IMR-90 (cell line): ENCODE data around the gene HAUS3. TPM values are rescaled to one million over a fixed set of nuclear protein-coding genes. Genes with fewer than 3 reads are reported as not detected.

ENCODE experiments used
- ATAC-seq: fragments of 200-7000 bp; cut with Tn5 transposase; 2 replicates; pipeline ENCODE4 v1.9.1; 2020; ENCODE audit warnings: low read depth, mild to moderate bottlenecking, moderate library complexity
- BruUV-seq: library from RNA; stranded (reverse); fragments of 400-500 nt; replicated peaks from 2 replicates; lab custom pipeline; 2021; lab: Mats Ljungman, UMichigan
- CTCF ChIA-PET: fragments of 300-600 bp; formaldehyde crosslinking; extraction: SDS; loops from one replicate; lab custom pipeline; 2021; ENCODE audit warnings: antibody characterized with exemption; lab: Yijun Ruan, JAX
- POLR2A ChIA-PET: fragments of 300-600 bp; sonication (Branson Sonifier 250); formaldehyde crosslinking; loops from one replicate; lab custom pipeline; 2022; ENCODE audit warnings: antibody characterized with exemption; ENCODE audit not compliant: unreplicated experiment; lab: Charles Lee
- DNase-seq: peaks from one replicate; pipeline ENCODE4 v3.0.0; 2013
- H2AFZ ChIP-seq: replicated peaks from 2 replicates; pipeline ENCODE3; 2013; ENCODE audit warnings: low read length, mild to moderate bottlenecking; ENCODE audit not compliant: poor library complexity
- H2AK5ac ChIP-seq: 2 replicates; pipeline ENCODE4 v1.6.1; 2013; ENCODE audit warnings: low read depth, low read length, inconsistent platforms
- H2AK9ac ChIP-seq: replicated peaks from 2 replicates; pipeline ENCODE3; 2013; ENCODE audit warnings: mild to moderate bottlenecking, low read depth, low read length, moderate library complexity; ENCODE audit not compliant: poor library complexity
- H2BK120ac ChIP-seq: 2 replicates; pipeline ENCODE4 v1.6.1; 2013; ENCODE audit warnings: low read depth, low read length, inconsistent platforms
- H2BK15ac ChIP-seq: 3 replicates; pipeline ENCODE4 v1.6.1; 2013; ENCODE audit warnings: low read depth, low read length, inconsistent platforms
- H2BK20ac ChIP-seq: 2 replicates; pipeline ENCODE4 v1.6.1; 2013; ENCODE audit warnings: low read depth, mild to moderate bottlenecking, inconsistent platforms, low read length, moderate library complexity
- H2BK5ac ChIP-seq: 2 replicates; pipeline ENCODE4 v1.6.1; 2013; ENCODE audit warnings: mild to moderate bottlenecking, low read depth, low read length, inconsistent platforms; ENCODE audit not compliant: poor library complexity, severe bottlenecking
- H3K14ac ChIP-seq: replicated peaks from 2 replicates; pipeline ENCODE4 v1.6.1; 2013; ENCODE audit warnings: low read depth, low read length, inconsistent platforms
- H3K18ac ChIP-seq: 2 replicates; pipeline ENCODE4 v1.6.1; 2013; ENCODE audit warnings: low read depth, low read length, control low read depth
- H3K23ac ChIP-seq: 2 replicates; pipeline ENCODE4 v1.6.1; 2013; ENCODE audit warnings: low read depth, low read length, inconsistent platforms
- H3K27ac ChIP-seq: 2 replicates; pipeline ENCODE4 v1.5.1; 2013; ENCODE audit warnings: mild to moderate bottlenecking, control low read depth, low read length; ENCODE audit not compliant: insufficient read depth
- H3K27me3 ChIP-seq: 2 replicates; pipeline ENCODE4 v1.6.1; 2013; ENCODE audit warnings: low read length; ENCODE audit not compliant: control insufficient read depth, insufficient read depth
- H3K36me3 ChIP-seq: 2 replicates; pipeline ENCODE4 v1.6.1; 2013; ENCODE audit warnings: low read length, mixed read lengths; ENCODE audit not compliant: control insufficient read depth, insufficient read depth
- H3K4ac ChIP-seq: 2 replicates; pipeline ENCODE4 v1.6.1; 2013; ENCODE audit warnings: low read depth, low read length, inconsistent platforms
- H3K4me1 ChIP-seq: 2 replicates; pipeline ENCODE4 v1.6.1; 2013; ENCODE audit warnings: low read length, mixed read lengths; ENCODE audit not compliant: control insufficient read depth, insufficient read depth
- H3K4me2 ChIP-seq: 2 replicates; pipeline ENCODE4 v1.6.1; 2013; ENCODE audit warnings: low read depth, mild to moderate bottlenecking, control low read depth, low read length, moderate library complexity
- H3K4me3 ChIP-seq: 2 replicates; pipeline ENCODE4 v1.5.1; 2013; ENCODE audit warnings: low read depth, mild to moderate bottlenecking, control low read depth, low read length, moderate library complexity; ENCODE audit not compliant: insufficient read depth
- H3K56ac ChIP-seq: 2 replicates; pipeline ENCODE4 v1.6.1; 2013; ENCODE audit warnings: low read length, inconsistent platforms; ENCODE audit not compliant: insufficient read depth; ENCODE audit errors: extremely low read depth
- H3K79me1 ChIP-seq, 2 experiments: 2 replicates each; pipeline ENCODE4 v1.6.1; 2013; ENCODE audit warnings: low read length in 2 of 2, inconsistent platforms in 1 of 2, low read depth in 1 of 2
- H3K9ac ChIP-seq: 2 replicates; pipeline ENCODE4 v1.6.1; 2013; ENCODE audit warnings: low read depth, low read length, control low read depth
- H3K9me1 ChIP-seq: 2 replicates; pipeline ENCODE4 v1.6.1; 2013; ENCODE audit warnings: low read length, inconsistent platforms; ENCODE audit not compliant: insufficient read depth
- H3K9me3 ChIP-seq: 2 replicates; pipeline ENCODE4 v1.6.1; 2013; ENCODE audit warnings: low read length; ENCODE audit not compliant: control insufficient read depth, insufficient read depth
- H4K20me1 ChIP-seq: 2 replicates; pipeline ENCODE4 v1.6.1; 2013; ENCODE audit warnings: low read length, inconsistent platforms; ENCODE audit not compliant: insufficient read depth
- H4K5ac ChIP-seq: 2 replicates; pipeline ENCODE4 v1.6.1; 2013; ENCODE audit warnings: mild to moderate bottlenecking, low read depth, low read length, control low read depth
- H4K8ac ChIP-seq, 2 experiments: 2 replicates each; pipeline ENCODE4 v1.6.1; 2013; ENCODE audit warnings: low read depth in 2 of 2, low read length in 2 of 2, control low read depth in 1 of 2, inconsistent platforms in 1 of 2
- H4K91ac ChIP-seq: 2 replicates; pipeline ENCODE4 v1.6.1; 2013; ENCODE audit warnings: low read depth, low read length, inconsistent platforms; ENCODE audit not compliant: insufficient read depth
- BHLHE40 ChIP-seq: fragments of 150-350 bp; IDR thresholded peaks from 2 replicates; pipeline ENCODE4 v1.6.1; 2016; ENCODE audit warnings: mild to moderate bottlenecking, low read depth, low read length
- CEBPB ChIP-seq: IDR thresholded peaks from 2 replicates; pipeline ENCODE4 v1.6.1; 2012; ENCODE audit warnings: low read depth, low read length, improper control_type of control experiment
- ELK1 ChIP-seq: fragments of 150-350 bp; IDR thresholded peaks from 2 replicates; pipeline ENCODE4 v1.6.1; 2016; ENCODE audit warnings: low read depth, mild to moderate bottlenecking, low read length, moderate library complexity, borderline replicate concordance
- FOS ChIP-seq: fragments of 150-350 bp; IDR thresholded peaks from 2 replicates; pipeline ENCODE4 v1.6.1; 2016; ENCODE audit warnings: low read depth, low read length
- MAZ ChIP-seq: IDR thresholded peaks from 2 replicates; pipeline ENCODE4 v1.6.1; 2012; ENCODE audit warnings: low read depth, mild to moderate bottlenecking, low read length, improper control_type of control experiment, moderate library complexity, borderline replicate concordance
- MXI1 ChIP-seq: IDR thresholded peaks from 2 replicates; pipeline ENCODE4 v1.6.1; 2012; ENCODE audit warnings: low read depth, mild to moderate bottlenecking, low read length, moderate library complexity, borderline replicate concordance
- NFE2L2 ChIP-seq: fragments of 150-350 bp; IDR thresholded peaks from 2 replicates; pipeline ENCODE4 v1.6.1; 2016; ENCODE audit warnings: low read depth, mild to moderate bottlenecking, low read length
- RAD21 ChIP-seq: IDR thresholded peaks from 2 replicates; pipeline ENCODE4 v1.6.1; 2012; ENCODE audit warnings: low read length, improper control_type of control experiment
- USF2 ChIP-seq: fragments of 150-350 bp; IDR thresholded peaks from 2 replicates; pipeline ENCODE4 v1.6.1; 2017; ENCODE audit warnings: mild to moderate bottlenecking, antibody characterized with exemption, low read length, low read depth
- WGBS, 2 experiments: methylation state at CpG; one replicate each; pipeline versions ENCODE4 v1.1.5 to v1.1.7; 2013; ENCODE audit warnings: missing lambda C conversion rate in 2 of 2; ENCODE audit not compliant: insufficient read length in 1 of 2; ENCODE audit errors: extremely low coverage in 2 of 2; 5-methylcytosine and 5-hydroxymethylcytosine counted together
- dilution Hi-C: fragments of 300-500 bp; cut with HindIII; formaldehyde crosslinking; loops from one replicate; pipeline ENCODE4 v1.14.3; 2018; ENCODE audit warnings: low sequenced_read_pairs; ENCODE audit not compliant: unreplicated experiment
- in situ Hi-C: fragments of 300-500 bp; cut with MboI; formaldehyde crosslinking; loops from 3 replicates; pipeline ENCODE4 v1.14.3; 2019; ENCODE audit warnings: low sequenced_read_pairs, inconsistent platforms, mixed read lengths
- intact Hi-C: fragments of 100-400 bp; cut with micrococcal nuclease; formaldehyde crosslinking; loops from 2 replicates; pipeline ENCODE4 v1.10.0; 2022
- polyA plus RNA-seq, 3 experiments: library from polyadenylated mRNA; depleted of rRNA; stranded (reverse); fragments of >200 nt; gene quantifications; 2 replicates each; pipeline ENCODE4 v1.2.3, GENCODE V29; 2012; ENCODE audit warnings: low replicate concordance in 1 of 3
- total RNA-seq: library from RNA; depleted of rRNA; stranded (reverse); fragments of >200 nt; gene quantifications from 2 replicates; pipeline ENCODE4 v1.2.3, GENCODE V29; 2012

Gene HAUS3
- total and polyA plus RNA-seq, 2 of the 4 experiments (the other 2 are of a cell fraction): 4.3 to 4.8 TPM

- WGBS, 2 experiments: 53% methylated on average over 15 of the region's 27 CpGs; no CpG with 5 or more reads in 1 of the 2 experiments
- ChIA-PET CTCF (no interaction called here), POLR2A (no interaction called here)
- H3K36me3 ChIP-seq: no peaks in the 10 kb centered on the region
- intact Hi-C loops: no loop called here
- H2AFZ ChIP-seq: no peak overlapping the region
- no peak overlapping the region for H2AK9ac ChIP-seq
- ATAC-seq (no peak), DNase-seq (no peak)
- H2AK5ac ChIP-seq: no peak overlapping the region
- no TSS peak for BruUV-seq
- no peak overlapping the region for H3K4ac ChIP-seq
- no peak overlapping the region for H3K23ac ChIP-seq
- H3K79me1 ChIP-seq: no peaks in the 10 kb centered on the region
- H4K91ac ChIP-seq: no peak overlapping the region
- H4K8ac ChIP-seq: no peak overlapping the region
- no peak overlapping the region for H3K27ac ChIP-seq
- no peak for TF ChIP-seq RAD21
- TF ChIP-seq FOS: no peak
- TF ChIP-seq USF2: no peak
- TF ChIP-seq ELK1: no peak
- TF ChIP-seq CEBPB: no peak
- no peak for TF ChIP-seq MAZ
- no peak for TF ChIP-seq BHLHE40
- TF ChIP-seq MXI1: no peak
- TF ChIP-seq NFE2L2: no peak
- H3K4me1 ChIP-seq: no peaks in the 10 kb centered on the region; the same call in 1 of the 2 replicates
- no peak overlapping the region for H3K56ac ChIP-seq
- H3K18ac ChIP-seq: no peak overlapping the region
- H3K14ac ChIP-seq: no peak overlapping the region
- H2BK15ac ChIP-seq: no peak overlapping the region
- no peak overlapping the region for H2BK5ac ChIP-seq
- no peak overlapping the region for H4K5ac ChIP-seq
- H3K4me2 ChIP-seq: no peak overlapping the region
- in situ Hi-C loops: no loop called here
- no peak overlapping the region for H3K4me3 ChIP-seq
- no peaks in the 10 kb centered on the region for H3K9me3 ChIP-seq
- H3K9ac ChIP-seq: no peak overlapping the region
- dilution Hi-C loops: no loop called here
- H4K20me1 ChIP-seq: no peaks in the 10 kb centered on the region
- peaks cover 2% of the 10 kb centered on the region; the same call in 1 of the 2 replicates for H3K27me3 ChIP-seq
- no peak overlapping the region for H2BK120ac ChIP-seq
- H3K9me1 ChIP-seq: no peaks in the 10 kb centered on the region
- no peak overlapping the region for H2BK20ac ChIP-seq
Observed at GRCh38 chr4:2271279-2272025, 29.5 kb upstream of the HAUS3 start.
